Colonic mucosa (tissue), 4 donors: ENCODE data around the gene ADORA2A. TPM values are rescaled to one million over a fixed set of nuclear protein-coding genes. Genes with fewer than 3 reads are reported as not detected.
"Not testable (repeated sequence)": the region's sequence is repeated elsewhere in the genome, so short reads cannot be mapped to it uniquely, and the experiment has no call there.

Experiments
- DNase-seq: peaks from one replicate; pipeline ENCODE4 v3.0.0-alpha.2; 2020
- H3K27ac ChIP-seq: fragments of 200-600 bp; one replicate; pipeline ENCODE4 v1.8.0; 2021
- H3K27me3 ChIP-seq: fragments of 200-600 bp; one replicate; pipeline ENCODE4 v1.8.0; 2021
- H3K36me3 ChIP-seq: fragments of 200-600 bp; one replicate; pipeline ENCODE4 v1.8.0; 2021
- H3K4me1 ChIP-seq: fragments of 200-600 bp; one replicate; pipeline ENCODE4 v1.8.0; 2021; ENCODE audit warnings: mild to moderate bottlenecking
- H3K4me3 ChIP-seq: fragments of 200-600 bp; one replicate; pipeline ENCODE4 v1.8.0; 2021
- H3K9ac ChIP-seq, 2 donors: one replicate each; pipeline ENCODE4 v1.7.0; 2013; ENCODE audit warnings: control low read depth in 2 of 2, low read depth in 2 of 2, low read length in 2 of 2
- H3K9me3 ChIP-seq: fragments of 200-600 bp; one replicate; pipeline ENCODE4 v1.8.0; 2021
- intact Hi-C: fragments of 100-400 bp; cut with DNase I; formaldehyde crosslinking; loops from one replicate; pipeline ENCODE4 v1.14.1; 2022
- total RNA-seq, 2 donors: library from RNA; stranded (reverse); fragmentation: NEBNext Ultra II Directional in 1 of 2; extraction: Animal tissue kit (Norgen Biotek cat#: 25700) in 1 of 2; gene quantifications; one replicate each; pipeline ENCODE4 v1.2.1, GENCODE V29; 2021
- TF ChIP-seq, protein P1 (sequence below): fragments of 200-600 bp; IDR thresholded peaks from one replicate; pipeline ENCODE4 v1.8.0; 2022; ENCODE audit warnings: antibody characterized with exemption, mild to moderate bottlenecking
- donor health status: healthy.
- donor health status: DM: no; HTN: no; CAD: no.
- donor health status: DM: no; HTN: no; CAD: no.

Gene ADORA2A
- total RNA-seq, 2 donors from 2014 or later = 1.5 to 2.5 TPM

DNA sequence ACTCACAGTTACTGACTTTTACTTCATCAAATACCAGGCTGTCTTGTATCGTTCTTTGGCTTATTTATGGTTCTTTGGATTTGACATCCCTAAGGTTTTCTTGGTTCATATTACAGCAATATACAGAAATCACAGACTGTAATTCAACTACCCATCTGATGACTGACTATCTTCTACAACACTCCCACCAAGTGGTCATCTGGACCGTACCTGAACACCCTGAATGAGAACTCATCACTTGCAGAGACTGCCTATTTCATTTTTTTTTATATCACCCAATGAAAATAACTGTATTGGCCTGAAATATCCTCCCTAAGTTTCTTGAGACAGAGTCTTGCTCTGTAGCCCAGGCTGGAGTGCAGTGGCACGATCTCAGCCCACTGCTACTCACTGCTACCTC is 58.2 kb downstream of the ADORA2A start:
- Histone ChIP-seq H3K4me3 (no peak overlapping the region), H3K36me3 (no peaks in the 10 kb centered on the region), H3K4me1 (no peaks in the 10 kb centered on the region), H3K27me3 (no peaks in the 10 kb centered on the region), H3K9ac (no peak overlapping the region), H3K27ac (no peak overlapping the region), H3K9me3 (no peaks in the 10 kb centered on the region)
- intact Hi-C loops = no loop called here
- TF ChIP-seq, protein P1, sequence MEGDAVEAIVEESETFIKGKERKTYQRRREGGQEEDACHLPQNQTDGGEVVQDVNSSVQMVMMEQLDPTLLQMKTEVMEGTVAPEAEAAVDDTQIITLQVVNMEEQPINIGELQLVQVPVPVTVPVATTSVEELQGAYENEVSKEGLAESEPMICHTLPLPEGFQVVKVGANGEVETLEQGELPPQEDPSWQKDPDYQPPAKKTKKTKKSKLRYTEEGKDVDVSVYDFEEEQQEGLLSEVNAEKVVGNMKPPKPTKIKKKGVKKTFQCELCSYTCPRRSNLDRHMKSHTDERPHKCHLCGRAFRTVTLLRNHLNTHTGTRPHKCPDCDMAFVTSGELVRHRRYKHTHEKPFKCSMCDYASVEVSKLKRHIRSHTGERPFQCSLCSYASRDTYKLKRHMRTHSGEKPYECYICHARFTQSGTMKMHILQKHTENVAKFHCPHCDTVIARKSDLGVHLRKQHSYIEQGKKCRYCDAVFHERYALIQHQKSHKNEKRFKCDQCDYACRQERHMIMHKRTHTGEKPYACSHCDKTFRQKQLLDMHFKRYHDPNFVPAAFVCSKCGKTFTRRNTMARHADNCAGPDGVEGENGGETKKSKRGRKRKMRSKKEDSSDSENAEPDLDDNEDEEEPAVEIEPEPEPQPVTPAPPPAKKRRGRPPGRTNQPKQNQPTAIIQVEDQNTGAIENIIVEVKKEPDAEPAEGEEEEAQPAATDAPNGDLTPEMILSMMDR = no peak
- DNase-seq = no peak

DNA sequence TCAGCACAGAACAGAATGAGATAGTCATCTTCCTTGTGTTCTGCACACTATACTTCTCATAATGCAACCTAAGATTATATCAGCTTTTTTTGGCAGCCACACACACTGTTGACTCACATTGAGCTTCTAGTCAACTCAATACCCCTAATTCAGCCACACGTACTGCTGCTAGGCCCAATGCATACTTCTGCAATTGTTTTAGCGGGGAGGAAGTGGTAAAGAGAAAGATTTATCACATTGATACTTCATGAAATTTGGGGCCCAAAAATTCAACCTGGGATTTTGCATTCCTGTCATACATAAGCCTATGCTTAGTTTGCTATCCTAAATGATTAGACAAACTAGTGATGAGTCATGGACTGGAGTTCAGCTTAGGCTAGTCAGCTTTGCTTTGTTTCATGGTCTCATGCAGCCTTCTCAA is 59.1 kb downstream of the ADORA2A start:
- intact Hi-C loops = no loop called here
- Histone ChIP-seq H3K4me1 (no peaks in the 10 kb centered on the region), H3K4me3 (no peak overlapping the region), H3K9me3 (no peaks in the 10 kb centered on the region), H3K27ac (no peak overlapping the region), H3K27me3 (no peaks in the 10 kb centered on the region), H3K36me3 (no peaks in the 10 kb centered on the region), H3K9ac (no peak overlapping the region)
- TF ChIP-seq, protein P1 = no peak
- DNase-seq = no peak

DNA sequence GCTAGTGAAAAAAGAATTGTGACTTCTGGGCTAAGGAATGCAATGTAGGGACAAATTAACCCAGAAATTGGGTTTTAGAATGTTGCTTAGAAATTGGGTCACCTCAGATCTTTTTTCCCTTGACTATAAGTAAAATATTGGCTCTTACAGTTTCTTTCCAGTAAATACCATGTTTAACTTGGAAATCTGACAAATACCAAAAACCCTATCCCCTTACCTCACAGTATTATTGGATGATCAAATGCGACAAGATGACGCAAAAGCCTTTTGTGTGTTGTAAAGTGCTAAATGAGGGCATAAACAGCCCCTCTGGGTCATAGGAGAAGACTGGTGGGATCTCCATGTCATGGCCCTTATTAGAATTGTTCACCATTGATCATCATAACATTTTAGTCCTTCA is 61.6 kb downstream of the ADORA2A start:
- Histone ChIP-seq H3K27me3 (peaks cover 6% of the 10 kb centered on the region), H3K9me3 (no peaks in the 10 kb centered on the region), H3K36me3 (no peaks in the 10 kb centered on the region), H3K9ac (no peak overlapping the region), H3K4me3 (no peak overlapping the region), H3K27ac (no peak overlapping the region), H3K4me1 (no peaks in the 10 kb centered on the region)
- DNase-seq = no peak
- TF ChIP-seq, protein P1 = no peak
- intact Hi-C loops = no loop called here

DNA sequence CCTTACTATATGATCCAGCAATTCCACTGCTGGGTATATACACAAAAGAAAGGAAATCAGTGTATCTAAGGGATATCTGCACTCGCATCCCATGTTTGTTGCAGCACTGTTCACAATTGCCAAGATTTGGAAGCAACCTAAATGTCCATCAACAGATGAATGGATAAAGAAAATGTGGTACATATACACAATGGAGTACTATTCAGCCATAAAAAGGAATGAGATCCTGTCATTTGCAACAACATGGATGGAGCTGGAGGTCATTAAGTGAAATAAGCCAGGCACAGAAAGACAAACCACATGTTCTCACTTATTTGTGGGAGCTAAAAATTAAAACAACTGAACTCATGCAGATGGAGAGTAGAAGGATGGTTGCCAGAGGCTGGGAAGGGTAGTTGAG is 62.0 kb downstream of the ADORA2A start:
- intact Hi-C loops, H3K27ac ChIP-seq, H3K9ac ChIP-seq, H3K27me3 ChIP-seq, H3K4me3 ChIP-seq, H3K9me3 ChIP-seq, H3K36me3 ChIP-seq, H3K4me1 ChIP-seq, DNase-seq: not testable (repeated sequence)

Other genes starting within 250 kb of the ADORA2A start
- 1 to 10 TPM; 1.2 to 2.4 TPM for gene SUSD2, start 246.1 kb upstream of the ADORA2A start, total RNA-seq
- 1 to 10 TPM; 2.6 to 3.7 TPM for gene GGT5, start 182.5 kb upstream of the ADORA2A start, total RNA-seq
- gene SPECC1L, start 156.8 kb upstream of the ADORA2A start, total RNA-seq = 10 to 100 TPM; 45.3 to 55.3 TPM
- gene UPB1, start 67.7 kb downstream of the ADORA2A start, total RNA-seq = under 1 TPM; 0.16 to 0.20 TPM
- gene GUCD1, start 127.5 kb downstream of the ADORA2A start, total RNA-seq = 100 to 1,000 TPM; 188 to 207 TPM
- gene SNRPD3, start 128.4 kb downstream of the ADORA2A start, total RNA-seq = 100 to 1,000 TPM in 1 of 2 donors, 10 to 100 TPM in 1; 71.4 to 142 TPM
- gene LRRC75B, start 165.5 kb downstream of the ADORA2A start, total RNA-seq = 10 to 100 TPM in 1 of 2 donors, 1 to 10 TPM in 1; 7.9 to 10.2 TPM
- gene GGT1, start 175.6 kb downstream of the ADORA2A start, total RNA-seq = 10 to 100 TPM; 16.8 to 50.4 TPM